HG02798 (cell line): ENCODE measurements around the gene SLC12A7.

ENCODE experiments used
- ATAC-seq: cut with Tn5 transposase; IDR thresholded peaks from one replicate; pipeline ENCODE4 v1.9.1; 2021; ENCODE audit warnings: mild to moderate bottlenecking; ENCODE audit not compliant: unreplicated experiment, poor library complexity

Gene SLC12A7

DNA sequence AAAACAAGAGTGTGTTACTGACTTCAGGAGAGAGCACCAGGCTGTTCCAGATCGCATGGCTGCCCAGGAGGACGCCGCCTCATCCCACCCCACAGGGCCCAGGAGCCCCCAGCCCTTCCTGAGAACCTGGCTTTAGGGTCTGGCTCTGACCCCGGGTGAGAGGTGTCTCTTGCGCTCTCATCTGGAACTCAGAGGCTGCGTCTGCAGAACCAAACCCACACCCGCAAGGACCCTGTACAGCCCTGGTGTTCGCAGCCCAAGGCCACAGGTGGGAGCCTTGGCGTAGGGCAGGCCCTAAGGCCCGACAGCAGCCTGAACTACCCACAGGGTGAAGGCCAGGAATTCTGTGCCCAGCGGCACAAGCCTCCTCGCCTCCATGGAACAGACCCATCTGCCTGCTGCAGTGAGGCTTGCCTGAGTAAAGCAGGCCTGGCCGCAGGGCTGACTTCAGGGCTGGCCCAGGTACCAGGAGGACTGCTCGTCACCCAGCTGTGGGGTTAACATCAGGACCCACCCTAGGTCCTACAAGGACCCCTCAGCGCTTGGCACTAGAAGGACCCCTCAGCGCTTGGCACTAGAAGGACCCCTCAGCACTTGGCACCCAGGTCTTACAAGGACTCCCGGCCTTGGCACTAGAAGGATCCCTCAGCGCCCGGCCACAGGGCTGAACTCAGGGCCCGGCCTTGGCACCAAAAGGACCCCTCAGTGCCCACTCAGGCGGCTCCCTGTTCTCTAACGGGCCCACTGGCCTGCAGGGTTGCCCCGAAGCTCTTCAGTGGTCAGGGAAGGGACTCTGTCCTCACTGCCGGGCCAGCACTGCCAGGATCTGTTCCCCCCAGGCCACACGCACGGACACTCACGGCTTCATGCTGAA, 55.0 kb downstream of the SLC12A7 start:
- ATAC-seq: no peak

DNA sequence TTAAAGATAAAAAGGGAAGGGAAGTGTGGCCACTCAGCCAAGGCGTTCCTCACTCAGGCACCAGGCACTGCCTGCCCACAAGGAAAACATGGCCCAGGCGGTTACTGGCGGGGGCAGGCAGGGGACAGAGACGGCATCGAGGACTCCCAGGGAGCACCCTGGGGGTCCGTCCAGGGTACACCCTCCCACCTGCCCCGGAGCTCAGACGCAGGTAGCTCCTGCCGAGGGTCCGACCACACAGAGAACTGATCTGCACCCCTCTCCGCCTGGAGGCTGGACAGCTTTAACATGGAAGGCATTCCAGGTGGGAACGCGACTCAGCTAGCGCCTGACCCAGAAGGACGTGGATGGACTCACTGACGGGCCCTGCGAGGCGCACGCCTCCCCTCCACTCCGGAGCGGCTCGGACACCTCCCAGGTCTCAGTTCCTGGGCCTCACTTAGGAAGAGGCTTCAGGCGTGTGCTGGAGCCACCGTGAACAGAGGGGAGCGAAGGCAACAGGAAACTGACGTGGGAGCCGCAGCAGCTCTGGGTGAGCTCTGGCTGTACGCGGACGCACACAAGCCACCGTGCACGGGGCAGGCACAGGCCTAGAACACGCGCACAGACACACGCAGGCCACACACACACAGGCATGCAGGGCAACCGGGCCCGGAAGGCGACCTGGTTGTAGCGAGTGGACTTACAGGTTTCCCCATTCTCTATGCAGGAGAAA, 55.8 kb downstream of the SLC12A7 start:
- ATAC-seq: no peak

DNA sequence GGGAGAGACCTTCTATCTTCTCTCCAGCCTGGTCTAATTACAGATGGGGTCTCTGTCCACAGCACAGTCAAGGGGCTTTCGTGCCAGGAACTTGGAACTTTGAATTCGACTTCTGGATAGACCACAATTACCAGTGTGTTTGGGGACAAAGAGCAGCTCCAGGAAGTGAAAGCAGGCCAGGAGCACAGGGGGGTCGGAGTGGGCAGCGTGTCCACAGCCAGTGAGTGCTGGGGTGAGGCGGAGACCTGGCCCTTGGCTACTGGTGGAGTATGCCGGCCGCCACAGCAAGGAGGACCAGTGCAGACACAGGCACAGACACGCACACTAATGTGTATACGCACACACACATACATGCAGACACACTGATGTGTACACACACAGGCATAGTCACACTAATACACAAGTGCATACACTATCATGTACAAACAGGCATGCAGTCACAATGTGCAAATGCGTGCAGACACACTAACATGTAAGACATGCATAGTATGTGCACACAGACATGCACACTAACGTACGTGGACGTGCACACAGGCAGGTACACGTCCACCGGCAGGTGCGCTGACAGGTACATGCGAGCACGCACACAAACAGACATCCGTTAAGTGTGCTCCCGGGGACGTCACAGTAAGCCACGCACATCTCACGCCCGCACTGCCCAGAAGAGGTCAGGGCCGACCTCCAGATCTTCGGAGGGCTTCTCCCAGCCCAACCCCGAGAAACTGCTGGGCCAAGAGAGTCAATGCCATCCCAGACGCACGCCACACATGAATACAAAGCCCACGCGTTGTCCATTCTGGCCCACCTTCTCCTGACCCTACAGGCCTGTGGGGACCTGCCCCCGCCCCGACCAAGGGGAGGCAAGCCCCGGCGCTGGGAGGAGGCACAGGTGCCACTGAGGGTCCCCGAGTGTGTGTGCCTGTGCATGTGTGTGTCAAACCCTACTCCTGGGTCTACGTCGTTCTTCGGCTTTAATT, 56.8 kb downstream of the SLC12A7 start:
- ATAC-seq: no peak

DNA sequence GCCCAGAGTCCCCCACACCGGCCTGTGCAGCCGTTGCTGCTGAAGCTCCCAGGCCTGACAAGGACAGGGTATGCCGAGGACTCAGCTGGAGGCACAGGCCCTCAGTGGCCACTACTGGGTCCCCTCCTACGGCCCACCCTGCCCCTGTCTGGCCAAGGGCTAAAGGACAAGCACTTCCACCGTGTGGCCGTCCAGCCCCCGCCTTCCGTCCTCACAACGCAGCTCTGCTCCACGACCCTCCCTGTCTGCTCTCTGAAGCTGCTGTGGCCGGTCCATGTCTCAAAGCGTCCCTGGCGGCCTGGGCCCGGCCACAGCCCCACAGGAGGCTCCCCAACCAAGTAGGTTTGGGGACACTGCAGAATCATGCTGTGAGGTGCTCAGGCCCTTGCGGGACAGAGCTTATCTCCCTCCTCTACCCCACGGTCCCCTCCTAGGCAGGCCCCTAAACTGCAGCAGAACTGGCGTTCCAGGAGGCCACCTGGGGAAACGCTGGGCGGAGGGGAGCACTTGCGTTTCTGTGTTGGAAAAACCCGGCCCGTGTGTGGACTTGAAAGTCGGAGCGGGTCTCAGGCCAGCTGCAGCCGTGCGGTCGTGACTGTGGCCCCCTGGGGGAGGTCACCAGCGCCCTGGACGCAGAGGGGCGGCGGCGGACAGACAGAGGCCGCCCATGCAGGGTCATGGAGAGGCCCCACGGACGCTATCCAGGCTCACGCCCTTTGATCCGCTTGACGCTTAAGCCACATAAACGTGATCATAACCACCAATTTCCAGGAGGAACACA, 57.7 kb downstream of the SLC12A7 start:
- no peak for ATAC-seq

DNA sequence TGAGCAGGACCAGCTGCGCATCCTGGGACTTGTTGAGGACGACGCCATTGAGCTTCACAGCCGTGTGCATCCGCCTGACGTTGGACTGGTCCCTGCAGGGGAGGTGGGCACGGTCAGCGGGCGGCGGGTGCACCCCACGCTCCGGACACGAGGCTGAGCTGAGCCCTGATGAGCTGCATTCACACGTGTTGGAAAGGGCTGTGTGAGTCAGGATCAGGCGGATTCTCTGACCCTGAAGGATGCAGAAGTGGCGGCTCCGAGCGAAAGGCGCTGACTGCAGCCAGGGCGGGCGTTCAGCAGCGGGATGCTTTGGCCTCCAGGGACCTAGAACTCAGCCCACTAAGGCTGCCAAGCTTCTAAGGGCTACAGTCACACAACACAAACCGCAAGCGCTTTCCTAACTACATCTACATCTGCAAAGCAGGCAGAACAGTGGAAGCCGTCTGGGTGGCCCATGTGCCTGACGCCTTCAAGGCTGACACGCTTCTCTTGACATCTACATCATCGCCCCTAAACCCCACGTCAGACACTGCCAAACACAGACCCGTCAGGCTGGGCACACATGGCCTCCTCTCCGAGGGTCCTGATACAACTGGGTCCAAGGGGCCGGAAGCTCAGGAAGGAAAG, 58.4 kb downstream of the SLC12A7 start:
- no peak for ATAC-seq

DNA sequence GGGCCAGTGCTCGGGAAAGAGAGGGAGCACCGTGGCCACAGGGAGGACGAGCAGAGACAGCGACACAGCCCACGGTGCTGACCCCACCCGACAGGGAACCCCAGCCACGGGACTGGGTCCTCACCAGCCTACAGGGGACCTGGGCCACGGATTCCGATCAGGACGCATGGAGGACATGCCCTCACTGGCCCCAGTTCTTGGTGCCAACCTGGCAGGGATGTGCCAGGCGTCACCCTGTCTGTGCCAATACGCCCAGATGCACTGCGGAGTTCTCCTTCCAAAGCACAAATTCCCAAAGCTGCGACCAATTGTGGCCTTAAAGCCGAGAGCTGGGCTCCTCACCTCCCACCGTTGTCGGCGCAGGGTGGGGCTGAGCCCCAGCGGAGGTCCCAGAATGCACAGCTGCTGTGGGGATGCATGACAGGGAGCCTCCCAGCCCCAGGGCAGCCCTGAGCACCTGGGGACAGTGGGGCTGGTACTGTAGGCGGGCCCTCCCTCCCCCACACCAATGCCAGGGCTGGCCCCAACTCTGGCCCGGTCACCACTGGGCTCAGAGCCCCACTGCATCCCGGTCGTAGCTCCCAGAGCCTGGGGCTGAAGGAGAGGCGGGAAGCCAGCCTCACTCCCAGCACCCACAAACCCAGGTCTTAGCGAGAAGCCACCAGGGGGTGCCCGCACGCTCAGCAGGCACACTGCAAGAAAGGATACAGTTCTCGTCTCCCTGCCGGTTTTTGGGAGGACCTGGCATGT, 59.0 kb downstream of the SLC12A7 start:
- ATAC-seq: no peak

DNA sequence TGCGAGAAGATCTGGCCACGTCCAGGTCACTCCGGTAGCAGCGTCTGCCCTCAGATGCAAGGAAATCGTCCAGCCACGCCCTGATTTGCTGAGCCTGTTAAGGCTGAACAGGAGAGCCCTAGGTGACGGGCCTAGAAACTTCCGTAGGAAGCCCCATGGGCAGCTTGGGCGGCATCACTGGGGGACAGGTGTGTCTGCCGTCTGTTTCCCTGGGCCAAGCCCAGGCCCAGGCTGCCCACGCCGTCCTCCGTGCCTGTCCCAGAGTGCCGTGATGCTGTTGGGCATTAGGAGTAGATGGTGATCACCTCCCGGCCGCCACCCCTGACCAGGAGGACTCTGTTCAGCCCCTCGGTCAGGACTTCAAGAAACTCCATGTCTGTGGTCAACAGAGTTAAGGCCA, 59.8 kb downstream of the SLC12A7 start:
- no peak for ATAC-seq

DNA sequence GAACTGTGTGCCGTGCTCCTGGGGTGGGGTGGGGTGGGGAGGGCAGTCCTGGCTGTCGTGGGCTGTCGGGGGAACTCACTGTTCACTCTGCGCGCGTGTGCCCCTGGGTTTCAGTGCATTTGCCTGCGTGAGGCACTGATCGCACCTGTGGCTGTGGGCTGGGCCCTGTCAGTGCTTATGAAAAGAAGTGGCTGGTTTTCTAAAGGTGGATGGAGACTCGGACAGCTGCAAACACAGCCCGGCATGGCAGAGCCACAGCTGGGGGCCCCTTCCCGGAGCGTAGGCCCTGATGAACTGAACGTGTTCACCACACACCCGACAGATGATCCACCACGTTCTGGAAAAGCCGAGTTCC, 60.5 kb downstream of the SLC12A7 start:
- no peak for ATAC-seq

DNA sequence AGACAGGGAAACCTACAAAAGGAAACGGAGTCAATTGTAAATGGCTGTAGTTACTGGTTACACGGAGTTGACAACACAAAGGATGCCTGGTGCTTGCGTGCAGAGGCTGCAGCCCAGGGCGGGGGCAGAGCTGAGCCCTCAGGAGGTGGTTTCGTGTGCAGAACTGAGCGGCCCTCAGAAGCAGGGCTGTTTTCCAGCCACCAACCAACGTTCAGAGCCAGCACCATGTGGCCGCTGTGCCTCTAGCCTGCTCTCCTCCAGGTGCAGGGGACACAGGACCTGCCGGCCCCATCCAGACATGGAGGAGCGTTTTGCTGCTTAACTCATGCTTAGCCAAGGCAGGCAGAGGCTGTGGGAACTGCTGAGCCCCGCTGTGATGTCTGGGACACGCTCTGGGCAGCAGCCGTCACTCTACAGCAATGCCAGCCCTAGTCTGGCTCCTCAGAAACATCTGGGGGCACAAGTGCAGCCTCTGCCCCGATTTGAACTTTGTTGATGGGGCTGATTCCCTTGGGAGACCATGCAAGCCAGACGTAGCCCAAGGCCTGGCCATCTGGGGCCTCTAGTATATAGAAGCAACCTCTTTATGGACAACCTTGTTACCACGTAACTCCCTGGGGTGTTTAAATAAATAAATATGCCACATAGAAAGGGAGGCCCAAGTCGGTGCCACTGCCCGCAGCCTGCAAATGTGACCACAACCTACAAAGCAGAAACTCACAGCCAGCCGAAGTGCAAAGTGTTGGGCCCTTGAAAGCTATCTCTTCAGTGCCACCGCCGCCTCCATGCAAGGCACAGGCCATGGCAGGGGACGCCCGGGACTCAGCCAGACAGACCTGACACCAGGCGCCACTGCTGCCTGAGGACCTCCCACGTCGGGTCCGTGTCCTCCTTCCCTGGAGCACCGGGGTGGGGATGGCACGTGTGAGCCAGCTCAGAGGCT, 61.2 kb downstream of the SLC12A7 start:
- no peak for ATAC-seq

DNA sequence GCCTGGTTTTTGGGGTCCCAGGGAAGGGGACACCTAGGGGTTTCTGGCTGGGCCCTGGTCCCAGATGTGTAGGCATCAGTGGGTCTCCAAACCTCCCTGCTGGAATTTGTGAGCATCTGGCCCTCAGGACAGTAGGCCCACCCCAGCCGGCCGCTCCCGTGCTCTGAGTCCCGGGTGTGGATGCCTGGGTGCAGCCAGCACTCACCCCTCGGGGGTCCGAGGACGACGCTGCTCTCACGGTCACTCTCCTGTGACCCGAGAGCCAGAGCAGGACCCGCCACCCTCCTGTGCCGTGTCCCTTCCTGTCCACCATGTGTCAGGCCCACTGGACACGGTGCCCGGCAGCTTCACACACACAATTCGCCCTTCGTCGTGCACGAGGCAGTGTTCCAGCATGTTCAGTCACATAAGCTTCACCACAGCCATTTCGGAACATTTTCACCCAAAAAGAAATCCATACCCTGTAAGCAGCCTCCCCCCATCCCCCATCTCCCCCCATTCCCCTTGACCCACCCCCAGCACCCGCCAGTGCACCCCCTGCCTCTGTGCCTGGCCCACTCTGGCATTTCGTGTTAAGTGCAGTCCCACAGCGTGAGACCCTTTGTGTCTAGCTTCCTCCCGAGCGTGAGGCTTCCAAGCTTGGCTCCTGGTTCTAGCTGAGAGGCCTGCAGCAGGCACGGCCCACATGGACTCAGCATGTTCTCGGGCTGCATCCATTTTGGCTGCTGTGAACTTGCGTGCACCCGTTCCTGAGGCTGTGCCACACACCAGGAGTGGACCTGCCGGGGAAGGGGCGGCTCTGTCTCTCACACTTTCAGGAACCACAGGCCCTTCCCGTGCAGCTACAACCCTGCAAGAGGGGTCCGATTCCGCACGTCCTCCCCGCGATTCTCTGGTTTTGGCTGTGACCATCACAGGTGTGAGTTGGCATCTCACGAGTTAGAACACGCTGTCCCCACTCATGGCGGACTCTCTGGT, 62.7 kb downstream of the SLC12A7 start:
- ATAC-seq: no peak

DNA sequence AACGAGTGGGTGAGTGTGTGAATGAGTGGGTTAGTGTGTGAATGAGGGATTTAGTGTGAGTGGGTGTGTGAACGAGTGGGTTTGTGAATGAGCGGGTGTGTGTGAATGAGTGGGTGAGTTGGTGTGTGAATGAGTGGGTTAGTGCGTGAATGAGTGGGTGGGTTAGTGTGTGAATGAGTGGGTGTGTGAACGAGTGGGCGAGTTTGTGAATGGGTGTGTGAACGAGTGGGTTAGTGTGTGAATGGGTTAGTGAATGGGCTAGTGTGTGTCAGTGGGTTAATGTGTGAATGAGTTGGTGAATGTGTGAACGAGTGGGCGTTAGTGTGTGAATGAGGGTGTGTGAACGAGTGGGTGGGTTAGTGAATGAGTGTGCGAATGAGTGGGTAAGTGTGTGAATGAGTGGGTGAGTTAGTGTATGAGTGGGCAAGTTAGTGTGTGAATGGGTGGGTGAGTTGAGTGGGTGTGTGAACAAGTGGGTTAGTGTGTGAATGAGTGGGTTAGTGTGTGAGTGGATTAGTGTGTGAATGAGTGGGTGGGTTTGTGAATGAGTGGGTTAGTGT, 63.6 kb downstream of the SLC12A7 start:
- no peak for ATAC-seq

DNA sequence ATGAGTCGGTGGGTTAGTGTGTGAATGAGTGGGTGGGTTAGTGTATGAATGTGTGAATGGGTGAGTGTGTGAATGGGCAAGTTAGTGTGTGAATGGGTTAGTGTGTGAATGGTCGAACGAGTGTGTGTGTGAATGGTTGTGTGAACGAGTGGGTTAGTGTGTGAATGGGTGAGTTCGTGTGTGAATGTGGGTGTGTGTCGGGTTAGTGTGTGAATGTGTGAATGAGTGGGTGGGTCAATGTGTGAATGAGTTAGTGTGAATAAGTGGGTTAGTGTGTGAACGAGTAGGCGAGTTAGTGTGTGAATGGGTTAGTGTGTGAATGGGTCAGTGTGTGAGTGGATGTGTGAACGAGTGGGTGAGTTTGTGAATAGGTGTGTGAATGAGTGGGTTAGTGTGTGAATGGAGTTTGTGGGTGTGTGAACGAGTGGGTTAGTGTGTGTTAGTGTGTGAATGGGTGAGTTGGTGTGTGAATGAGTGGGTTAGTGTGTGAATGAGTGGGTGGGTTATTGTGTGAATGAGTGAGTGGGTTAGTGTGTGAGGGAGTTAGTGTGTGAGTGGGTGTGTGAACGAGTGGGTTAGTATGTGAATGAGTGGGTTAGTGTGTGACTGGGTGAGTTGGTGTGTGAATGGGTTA, 64.4 kb downstream of the SLC12A7 start:
- ATAC-seq: no peak

DNA sequence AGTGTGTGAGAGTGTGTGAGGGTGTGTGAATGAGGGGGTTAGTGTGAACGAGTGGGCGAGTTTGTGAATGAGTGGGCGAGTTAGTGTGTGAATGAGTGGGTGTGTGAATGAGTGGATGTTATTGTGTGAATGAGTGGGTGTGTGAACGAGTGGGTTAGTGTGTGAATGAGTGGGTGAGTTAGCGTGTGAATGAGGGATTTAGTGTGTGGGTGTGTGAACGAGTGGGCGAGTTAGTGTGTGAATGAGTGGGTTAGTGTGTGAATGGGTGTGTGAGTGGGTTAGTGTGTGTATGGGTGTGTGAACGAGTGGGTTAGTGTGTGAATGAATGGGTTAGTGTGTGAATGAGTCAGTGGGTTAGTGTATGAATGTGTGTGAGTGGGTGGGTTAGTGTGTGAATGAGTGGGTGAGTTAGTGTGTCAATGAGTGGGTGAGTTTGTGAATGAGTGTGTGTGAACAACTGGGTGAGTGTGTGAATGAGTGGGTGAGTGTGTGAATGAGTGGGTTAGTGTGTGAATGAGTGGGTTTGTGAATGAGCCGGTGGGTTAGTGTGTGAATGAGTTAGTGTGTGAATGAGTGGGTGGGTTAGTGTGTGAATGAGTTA, 65.8 kb downstream of the SLC12A7 start:
- ATAC-seq: no peak

DNA sequence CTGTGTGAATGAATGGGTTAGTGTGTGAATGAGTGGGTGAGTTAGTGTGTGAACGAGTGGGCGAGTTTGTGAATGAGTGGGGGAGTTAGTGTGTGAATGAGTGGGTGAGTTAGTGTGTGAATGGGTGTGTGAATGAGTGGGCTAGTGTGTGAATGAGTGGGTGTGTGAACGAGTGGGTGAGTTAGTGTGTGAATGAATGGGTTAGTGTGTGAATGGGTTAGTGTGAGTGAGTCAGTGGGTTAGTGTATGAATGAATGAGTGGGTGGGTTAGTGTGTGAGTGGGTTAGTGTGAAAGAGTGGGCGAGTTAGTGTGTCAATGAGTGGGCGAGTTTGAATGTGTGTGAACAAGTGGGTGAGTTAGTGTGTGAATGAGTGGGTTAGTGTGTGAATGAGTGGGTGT, 67.7 kb downstream of the SLC12A7 start:
- no peak for ATAC-seq

DNA sequence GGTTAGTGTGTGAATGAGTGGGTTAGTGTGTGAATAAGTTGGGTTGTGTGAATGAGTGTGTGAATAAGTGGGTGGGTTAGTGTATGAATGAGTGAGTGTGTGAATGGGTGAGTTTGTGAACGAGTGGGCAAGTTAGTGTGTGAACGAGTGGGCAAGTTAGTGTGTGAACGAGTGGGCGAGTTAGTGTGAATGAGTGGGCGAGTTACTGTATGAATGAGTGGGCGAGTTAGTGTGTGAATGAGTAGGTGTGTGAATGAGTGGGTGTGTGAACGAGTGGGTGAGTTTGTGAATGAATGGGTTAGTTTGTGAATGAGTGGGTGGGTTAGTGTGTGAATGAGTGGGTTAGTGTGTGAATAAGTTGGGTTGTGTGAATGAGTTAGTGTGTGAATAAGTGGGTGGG, 68.5 kb downstream of the SLC12A7 start:
- no peak for ATAC-seq
